ENCODE data around the gene KCNAB3. TPM values are rescaled to one million over a fixed set of nuclear protein-coding genes. Genes with fewer than 3 reads are reported as not detected.
A peak's percentile ranks its signal among the peaks of the same experiment; 100 is the strongest.

The KCNAB3 gene
- total RNA-seq, 1 donor from 2014 or later, result 1.2 TPM

- FAIRE-seq (no peak), DNase-seq (ENCODE audit: low spot score in 2 of 2) (no peak)
Measured at GRCh38 chr17:7909089-7909488, 20.6 kb downstream of the KCNAB3 start.

DNA sequence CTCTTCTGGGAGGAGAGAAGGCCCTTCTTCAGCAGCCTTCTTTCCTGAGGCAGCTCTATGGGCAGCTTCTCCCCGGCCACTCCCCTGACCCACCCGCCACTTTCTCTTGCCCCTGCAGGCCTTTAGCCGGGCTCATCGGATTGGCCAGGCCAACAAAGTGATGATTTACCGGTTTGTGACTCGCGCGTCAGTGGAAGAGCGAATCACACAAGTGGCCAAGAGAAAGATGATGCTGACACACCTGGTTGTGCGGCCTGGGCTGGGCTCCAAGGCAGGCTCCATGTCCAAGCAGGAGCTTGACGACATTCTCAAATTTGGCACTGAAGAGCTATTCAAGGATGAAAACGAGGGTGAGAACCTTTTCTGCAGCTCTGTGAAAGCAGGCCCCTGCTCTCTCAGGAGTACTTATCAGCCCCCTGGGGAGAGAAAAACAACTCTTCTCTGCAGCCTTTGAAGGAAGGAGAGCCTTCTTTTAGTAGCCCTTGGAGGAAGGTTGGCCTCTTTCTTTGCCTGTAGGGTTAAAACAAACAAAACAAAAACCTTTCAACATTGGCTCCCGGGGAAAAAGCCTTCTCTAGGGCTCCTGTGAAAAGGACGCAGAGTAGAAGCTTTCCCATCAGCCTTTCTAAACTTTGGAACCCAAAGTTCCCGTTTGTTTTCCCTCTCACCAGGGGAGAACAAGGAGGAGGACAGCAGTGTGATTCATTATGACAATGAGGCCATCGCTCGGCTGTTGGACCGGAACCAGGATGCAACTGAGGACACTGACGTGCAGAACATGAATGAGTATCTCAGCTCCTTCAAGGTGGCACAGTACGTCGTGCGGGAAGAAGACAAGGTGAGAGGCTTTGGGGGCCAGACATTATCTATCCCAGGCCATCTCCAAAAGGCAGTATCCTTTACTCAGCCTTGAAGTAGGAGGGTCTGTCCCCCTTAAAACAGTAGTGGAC lies 26.2 kb downstream of the KCNAB3 start:
- no peak for DNase-seq (ENCODE audit: low spot score in 2 of 2)
- no peak for FAIRE-seq

DNA sequence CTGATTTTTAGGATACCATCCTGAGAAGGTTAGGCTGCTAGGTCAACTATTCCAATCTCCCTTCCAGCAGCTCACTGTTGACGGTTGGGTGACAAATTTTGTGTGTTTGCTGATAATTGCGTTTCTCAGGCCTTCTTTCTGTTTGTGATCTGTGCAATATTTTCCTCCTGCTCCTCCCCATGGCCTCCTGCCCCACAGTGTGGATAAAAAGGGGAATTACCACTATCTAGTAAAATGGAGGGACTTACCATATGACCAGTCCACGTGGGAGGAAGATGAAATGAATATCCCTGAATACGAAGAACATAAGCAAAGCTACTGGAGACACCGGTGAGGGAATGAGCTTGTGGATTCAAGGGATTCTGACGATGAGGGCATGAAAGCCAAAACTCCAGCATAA lies 31.9 kb downstream of the KCNAB3 start:
- FAIRE-seq (no peak), DNase-seq (ENCODE audit: low spot score in 2 of 2) (peak; percentile 57 to 59)

DNA sequence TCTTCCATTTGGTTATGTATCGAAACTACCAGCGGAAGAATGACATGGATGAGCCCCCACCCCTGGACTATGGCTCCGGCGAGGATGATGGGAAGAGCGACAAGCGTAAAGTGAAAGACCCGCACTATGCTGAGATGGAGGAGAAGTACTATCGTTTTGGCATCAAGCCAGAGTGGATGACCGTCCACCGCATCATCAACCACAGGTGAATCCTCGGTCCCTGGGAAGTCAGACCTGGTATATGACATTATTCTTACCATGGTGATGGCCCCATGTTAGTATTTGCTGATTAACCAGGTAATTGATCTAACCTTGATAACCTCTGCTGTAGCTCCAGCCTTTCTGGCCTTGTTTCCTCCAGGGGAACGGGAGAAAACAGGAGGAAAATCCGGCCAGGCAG lies 32.6 kb downstream of the KCNAB3 start:
- FAIRE-seq, result no peak
- no peak for DNase-seq (ENCODE audit: low spot score in 2 of 2)

DNA sequence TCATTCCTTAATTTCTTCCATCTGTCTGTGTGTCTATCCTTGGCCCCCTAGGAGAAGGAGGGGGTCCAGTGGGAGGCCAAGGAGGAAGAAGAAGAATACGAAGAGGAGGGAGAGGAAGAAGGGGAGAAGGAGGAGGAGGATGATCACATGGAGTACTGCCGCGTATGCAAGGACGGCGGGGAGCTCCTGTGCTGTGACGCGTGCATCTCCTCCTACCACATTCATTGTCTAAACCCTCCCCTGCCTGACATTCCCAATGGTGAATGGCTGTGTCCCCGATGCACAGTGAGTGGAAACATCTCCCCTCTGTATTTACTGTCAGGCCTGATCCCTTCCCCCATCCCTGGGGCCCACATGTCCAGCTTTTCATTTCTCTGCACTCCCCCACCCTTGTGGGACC lies 34.8 kb downstream of the KCNAB3 start:
- FAIRE-seq (no peak), DNase-seq (ENCODE audit: low spot score in 2 of 2) (no peak)

DNA sequence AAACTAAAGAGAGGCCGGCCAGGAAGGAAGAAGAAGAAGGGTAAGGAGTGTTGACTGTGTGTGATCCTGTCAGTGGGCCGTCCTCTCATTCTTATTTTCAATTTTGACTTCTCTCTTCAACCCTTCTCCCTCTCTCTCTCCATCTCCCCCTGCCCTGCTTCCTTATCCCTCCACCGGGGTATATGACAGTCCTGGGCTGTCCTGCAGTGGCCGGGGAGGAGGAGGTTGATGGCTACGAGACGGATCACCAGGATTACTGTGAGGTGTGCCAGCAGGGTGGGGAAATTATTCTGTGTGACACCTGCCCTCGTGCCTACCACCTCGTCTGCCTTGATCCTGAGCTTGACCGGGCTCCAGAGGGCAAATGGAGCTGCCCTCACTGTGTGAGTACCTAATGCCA lies 35.4 kb downstream of the KCNAB3 start:
- no peak for DNase-seq (ENCODE audit: low spot score in 2 of 2)
- no peak for FAIRE-seq

DNA sequence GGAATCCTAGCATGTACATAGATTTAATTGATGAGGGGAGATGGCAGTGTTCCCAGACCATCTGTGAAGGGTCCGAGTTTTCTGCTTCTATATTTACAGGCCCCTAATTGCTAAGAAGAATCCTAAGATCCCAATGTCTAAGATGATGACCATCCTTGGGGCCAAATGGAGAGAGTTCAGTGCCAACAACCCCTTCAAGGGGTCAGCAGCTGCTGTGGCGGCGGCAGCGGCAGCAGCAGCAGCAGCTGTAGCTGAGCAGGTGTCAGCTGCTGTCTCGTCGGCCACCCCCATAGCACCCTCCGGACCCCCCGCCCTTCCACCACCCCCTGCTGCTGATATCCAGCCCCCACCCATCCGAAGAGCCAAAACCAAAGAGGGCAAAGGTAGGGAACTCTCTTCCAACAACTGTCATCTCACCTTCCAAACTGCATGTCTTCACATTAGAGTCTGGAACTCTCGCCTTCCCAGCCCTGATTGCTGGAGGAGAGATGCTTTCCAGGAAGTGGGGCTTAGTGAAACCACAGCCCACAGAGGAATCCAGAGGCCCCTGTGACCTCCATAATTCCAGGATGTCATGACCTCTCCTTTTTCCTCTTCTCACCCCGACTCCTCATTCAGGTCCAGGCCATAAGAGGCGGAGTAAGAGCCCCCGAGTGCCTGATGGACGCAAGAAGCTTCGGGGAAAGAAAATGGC lies 36.3 kb downstream of the KCNAB3 start:
- FAIRE-seq (no peak), DNase-seq (ENCODE audit: low spot score in 2 of 2) (no peak)

GRCh38 chr17:7889166-7889955 lies 40.3 kb downstream of the KCNAB3 start:
- FAIRE-seq (peak; percentile 81), DNase-seq (ENCODE audit: low spot score in 2 of 2) (peak; percentile 88 to 90)

DNA sequence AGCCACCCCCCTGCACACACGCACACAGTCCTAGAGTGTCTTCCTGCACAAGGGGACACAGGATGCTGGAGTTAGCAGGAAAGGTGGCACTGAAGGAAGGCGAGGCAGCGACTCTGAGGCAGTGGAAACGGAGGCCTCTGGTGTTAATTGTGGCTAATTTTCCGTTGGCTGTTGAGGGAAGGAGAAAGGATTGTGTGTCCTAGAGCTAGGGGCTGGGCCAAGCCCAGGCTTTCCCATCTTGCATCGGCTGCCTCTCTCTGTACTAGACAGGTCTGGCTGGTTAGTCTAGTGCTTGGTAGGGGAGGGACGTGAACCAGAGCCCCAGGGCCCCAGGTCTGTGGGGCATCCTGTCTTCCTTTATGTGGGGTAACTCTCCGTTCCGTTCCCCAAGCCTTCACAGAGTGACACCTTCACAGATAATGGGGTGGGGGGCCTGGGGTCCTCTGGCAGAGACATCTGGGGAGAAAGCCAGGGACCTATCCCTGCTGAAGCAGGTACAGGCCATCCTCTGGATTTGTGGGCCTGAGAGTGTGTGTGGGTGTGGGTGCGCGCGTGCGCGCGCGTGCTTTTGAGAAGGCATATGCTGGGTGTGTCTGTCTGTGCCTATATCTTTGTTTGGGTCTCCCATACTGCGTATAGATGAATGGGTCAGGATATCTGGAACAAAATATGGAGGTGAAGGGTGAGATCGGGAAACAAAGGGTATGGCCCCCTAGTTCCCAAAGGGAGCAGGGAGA lies 41.3 kb downstream of the KCNAB3 start, which contains the start of gene CHD3:
Gene CHD3 (plus strand): TSS at position 606 of the 737 bp plus-strand sequence. CDS start 212 bp downstream, outside the sequence.
- DNase-seq (ENCODE audit: low spot score in 2 of 2) (no peak), FAIRE-seq (no peak)

DNA sequence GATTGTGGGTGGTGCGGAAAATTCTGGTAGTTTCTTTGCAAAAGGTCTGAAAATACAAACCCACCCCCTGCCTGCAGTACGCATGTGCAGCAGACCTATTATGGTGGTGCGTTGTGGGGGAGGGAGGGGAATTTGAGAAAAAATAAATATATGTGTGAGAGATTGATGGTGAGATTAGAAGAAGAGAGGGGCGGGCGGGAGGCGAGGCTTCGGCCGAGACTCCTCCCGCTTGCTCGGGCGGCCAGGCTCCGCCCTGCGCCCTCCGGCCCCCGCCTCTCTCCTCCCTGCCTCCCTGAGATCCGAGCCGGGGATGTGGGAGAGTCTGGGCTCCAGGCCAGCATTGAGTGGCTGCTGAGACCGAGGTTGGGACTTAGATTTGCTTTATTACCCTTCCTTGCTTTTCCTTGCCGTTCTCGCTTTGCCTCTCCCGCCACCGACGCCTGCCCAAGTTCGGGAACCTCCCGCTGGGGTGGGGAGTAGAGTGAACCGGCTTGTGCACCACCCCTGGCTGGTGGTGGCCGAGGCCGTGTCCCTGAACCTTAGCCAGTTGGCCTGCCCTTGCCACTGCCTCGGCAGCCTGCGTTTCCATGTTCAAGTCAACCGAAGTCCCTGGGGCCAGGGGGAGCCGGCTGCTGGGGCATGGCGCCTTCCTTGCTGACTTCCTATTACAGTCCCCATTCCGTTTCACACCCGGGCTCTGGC lies 42.0 kb downstream of the KCNAB3 start:
- FAIRE-seq, result no peak
- DNase-seq (ENCODE audit: low spot score in 2 of 2), result peak; percentile 85 to 88

DNA sequence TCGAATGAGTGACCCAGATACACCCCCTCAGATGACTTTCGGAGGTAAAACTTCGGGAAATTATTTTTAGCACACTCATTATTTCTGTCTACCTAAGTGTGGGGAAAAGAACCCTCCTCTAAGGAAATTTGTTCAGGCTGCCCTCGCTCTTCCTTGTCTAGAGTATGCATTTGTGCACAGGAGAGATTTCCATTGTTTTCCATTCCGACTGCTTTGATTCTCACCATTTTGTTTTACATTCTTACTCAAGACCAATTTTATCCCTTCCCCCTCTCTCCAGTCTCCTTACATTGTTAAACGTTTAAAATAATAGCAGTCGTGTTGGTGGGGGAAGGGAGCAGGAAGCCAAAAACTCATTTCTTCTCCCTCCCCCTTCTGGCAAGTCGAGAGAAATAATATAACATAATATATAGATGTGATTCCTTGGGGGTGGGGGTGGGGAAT lies 42.6 kb downstream of the KCNAB3 start:
- no peak for DNase-seq (ENCODE audit: low spot score in 2 of 2)
- no peak for FAIRE-seq

GRCh38 chr17:7886227-7887037 lies 43.2 kb downstream of the KCNAB3 start:
- peak in 1 of 2 donors; percentile 55 for DNase-seq (ENCODE audit: low spot score in 2 of 2)
- FAIRE-seq, result no peak

GRCh38 chr17:7885367-7886226 lies 44.1 kb downstream of the KCNAB3 start:
- DNase-seq (ENCODE audit: low spot score in 2 of 2) (peak; percentile 64 to 66), FAIRE-seq (no peak)

DNA sequence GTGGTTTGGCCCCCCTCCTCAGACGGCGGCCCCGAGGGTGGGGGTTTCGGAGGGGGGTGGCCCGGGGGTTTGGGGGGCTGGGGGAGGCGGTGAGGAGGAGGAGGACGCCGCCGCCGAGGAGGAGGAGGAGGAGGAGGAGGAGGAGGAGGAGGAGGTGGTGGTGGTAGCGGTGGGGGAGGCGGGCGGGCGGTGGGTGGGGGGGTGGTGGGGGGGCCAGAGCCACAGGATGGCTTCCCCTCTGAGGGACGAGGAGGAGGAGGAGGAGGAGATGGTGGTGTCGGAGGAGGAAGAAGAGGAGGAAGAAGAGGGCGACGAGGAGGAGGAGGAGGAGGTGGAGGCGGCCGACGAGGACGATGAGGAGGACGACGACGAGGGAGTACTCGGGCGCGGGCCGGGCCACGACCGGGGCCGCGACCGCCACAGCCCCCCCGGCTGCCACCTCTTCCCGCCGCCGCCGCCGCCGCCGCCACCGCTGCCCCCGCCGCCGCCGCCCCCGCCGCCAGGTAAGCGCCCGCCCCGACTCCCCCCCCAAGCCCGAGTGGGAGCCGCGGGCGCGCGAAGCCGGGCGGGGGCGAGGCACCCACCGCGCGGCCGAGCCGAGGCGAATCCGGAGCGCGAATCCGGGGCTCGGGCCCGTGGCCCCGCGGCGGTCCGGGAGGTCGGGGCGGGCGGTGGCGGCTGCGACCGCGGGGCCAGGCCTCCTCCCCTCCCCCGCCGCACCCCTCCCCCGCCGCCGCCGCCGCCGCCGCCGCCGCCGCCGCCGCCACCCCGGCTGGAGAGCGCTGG lies 44.9 kb downstream of the KCNAB3 start:
- DNase-seq (ENCODE audit: low spot score in 2 of 2) (no peak), FAIRE-seq (no peak)

DNA sequence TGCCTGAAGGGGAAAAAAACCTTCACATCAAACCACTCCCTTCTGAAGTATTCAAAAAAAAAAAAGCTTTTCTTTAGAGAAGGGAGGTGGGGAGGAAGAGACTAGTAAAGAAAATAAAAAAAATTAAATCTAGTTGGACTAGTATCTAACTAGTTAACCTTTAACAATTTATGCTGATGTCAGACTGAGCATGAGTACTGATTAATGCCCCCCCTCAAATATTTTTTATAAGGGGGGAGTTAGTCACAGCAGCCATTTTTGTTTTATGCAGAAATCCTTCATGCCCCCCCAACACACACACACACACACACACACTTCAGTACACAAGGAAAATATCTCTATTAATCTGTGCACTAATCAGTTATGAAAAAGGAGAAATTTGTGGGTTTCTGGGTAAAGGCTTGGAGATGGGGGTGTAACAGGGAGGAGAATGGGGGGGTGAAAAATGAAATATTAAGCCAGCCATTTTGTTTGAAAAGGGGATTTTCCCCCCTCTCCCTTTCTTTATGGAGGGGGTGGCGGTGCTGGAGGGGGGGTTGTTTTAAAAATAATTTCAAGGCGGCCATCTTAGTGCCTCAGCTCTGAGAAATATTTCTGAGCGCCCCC lies 45.8 kb downstream of the KCNAB3 start:
- FAIRE-seq, result no peak
- DNase-seq (ENCODE audit: low spot score in 2 of 2), result no peak

- FAIRE-seq (no peak), DNase-seq (ENCODE audit: low spot score in 2 of 2) (no peak)
Measured at GRCh38 chr17:7882629-7883028, 47.0 kb downstream of the KCNAB3 start.
